Measurements from ENCODE around the gene CRADD. TPM values are rescaled to one million over a fixed set of nuclear protein-coding genes. Genes with fewer than 3 reads are reported as not detected.

CRADD gene
- total RNA-seq, 1 donor from 2014 or later: 18.8 TPM

DNA sequence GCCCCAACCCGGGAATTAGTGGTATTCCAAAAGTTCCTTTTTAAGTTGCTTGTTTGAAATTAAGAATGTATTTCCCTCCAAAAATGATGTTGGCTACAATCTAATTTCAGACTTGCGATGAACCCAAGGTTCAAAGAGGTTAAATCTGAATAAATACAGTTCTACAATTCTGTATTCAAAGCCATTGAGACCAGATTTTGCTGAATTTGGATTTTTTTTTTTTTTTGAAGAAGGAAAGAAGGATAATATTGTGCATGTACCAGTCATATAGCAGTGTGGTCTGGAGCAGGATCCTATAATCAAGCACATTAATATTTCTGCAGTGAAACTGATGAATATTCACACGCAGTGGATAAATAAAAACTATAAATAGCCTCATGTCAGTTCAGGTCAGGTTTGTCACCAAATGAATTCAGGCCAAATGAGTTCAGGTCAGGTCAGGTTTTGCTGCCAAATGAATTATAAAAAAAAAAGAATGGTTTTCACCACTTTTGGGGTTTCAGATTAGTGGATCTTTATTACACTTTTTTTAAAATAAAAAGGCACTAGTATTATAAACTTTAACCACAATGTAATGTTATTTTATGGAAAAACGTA, 69.5 kb downstream of the CRADD start:
- Mint-ChIP-seq H3K27ac (ENCODE audit: unreplicated experiment) (no peak overlapping the region), H3K36me3 (ENCODE audit: unreplicated experiment) (no peaks in the 10 kb centered on the region), H3K4me3 (ENCODE audit: unreplicated experiment) (no peak overlapping the region), H3K27me3 (ENCODE audit: unreplicated experiment) (peaks cover 3% of the 10 kb centered on the region), H3K4me1 (ENCODE audit: low read depth, unreplicated experiment) (peaks cover 11% of the 10 kb centered on the region), H3K9me3 (ENCODE audit: unreplicated experiment) (no peaks in the 10 kb centered on the region)
- TF ChIP-seq CTCF (IDR thresholded peaks at IDR 0.05; ENCODE audit: partially characterized antibody, unreplicated experiment): no peak
- no peak for DNase-seq

- peaks cover 8% of the 10 kb centered on the region for H3K4me1 Mint-ChIP-seq (ENCODE audit: low read depth, unreplicated experiment)
- no peak overlapping the region for H3K27ac Mint-ChIP-seq (ENCODE audit: unreplicated experiment)
- TF ChIP-seq CTCF (IDR thresholded peaks at IDR 0.05; ENCODE audit: partially characterized antibody, unreplicated experiment): no peak
- no peaks in the 10 kb centered on the region for H3K27me3 Mint-ChIP-seq (ENCODE audit: unreplicated experiment)
- peaks cover 15% of the 10 kb centered on the region for H3K36me3 Mint-ChIP-seq (ENCODE audit: unreplicated experiment)
- DNase-seq: no peak
- H3K4me3 Mint-ChIP-seq (ENCODE audit: unreplicated experiment): no peak overlapping the region
- peaks cover 9% of the 10 kb centered on the region for H3K9me3 Mint-ChIP-seq (ENCODE audit: unreplicated experiment)
These were observed 71.7 kb downstream of the CRADD start for GRCh38 chr12:93748672-93749383.

- Mint-ChIP-seq H3K4me3 (ENCODE audit: unreplicated experiment) (no peak overlapping the region), H3K4me1 (ENCODE audit: low read depth, unreplicated experiment) (peaks cover 5% of the 10 kb centered on the region), H3K27me3 (ENCODE audit: unreplicated experiment) (no peaks in the 10 kb centered on the region), H3K27ac (ENCODE audit: unreplicated experiment) (no peak overlapping the region), H3K36me3 (ENCODE audit: unreplicated experiment) (peaks cover 20% of the 10 kb centered on the region), H3K9me3 (ENCODE audit: unreplicated experiment) (peaks cover 11% of the 10 kb centered on the region)
- TF ChIP-seq CTCF (IDR thresholded peaks at IDR 0.05; ENCODE audit: partially characterized antibody, unreplicated experiment): no peak
- DNase-seq: no peak
These were observed 72.3 kb downstream of the CRADD start for GRCh38 chr12:93749515-93749914.

- no peak for DNase-seq
- Mint-ChIP-seq H3K4me3 (ENCODE audit: unreplicated experiment) (no peak overlapping the region), H3K9me3 (ENCODE audit: unreplicated experiment) (peaks cover 13% of the 10 kb centered on the region), H3K27ac (ENCODE audit: unreplicated experiment) (no peak overlapping the region), H3K4me1 (ENCODE audit: low read depth, unreplicated experiment) (peaks cover 5% of the 10 kb centered on the region), H3K36me3 (ENCODE audit: unreplicated experiment) (peaks cover 25% of the 10 kb centered on the region), H3K27me3 (ENCODE audit: unreplicated experiment) (peaks cover 2% of the 10 kb centered on the region)
- no peak for TF ChIP-seq CTCF (IDR thresholded peaks at IDR 0.05; ENCODE audit: partially characterized antibody, unreplicated experiment)
These were observed 72.9 kb downstream of the CRADD start for GRCh38 chr12:93750056-93750455.
